Mesendoderm (in vitro differentiated cells): ENCODE data around the gene PIEZO1.

Experiments
- DNase-seq: peaks from one replicate; pipeline ENCODE4 v3.0.0; 2013
- H2AK5ac ChIP-seq: 2 replicates; pipeline ENCODE4 v1.6.1; 2013; ENCODE audit warnings: low read length, inconsistent platforms
- H2BK120ac ChIP-seq: 2 replicates; pipeline ENCODE4 v1.6.1; 2013; ENCODE audit warnings: low read depth, mild to moderate bottlenecking, low read length, moderate library complexity, mixed read lengths
- H2BK15ac ChIP-seq: replicated peaks from 2 replicates; pipeline ENCODE4 v1.6.1; 2013; ENCODE audit warnings: low read depth, mild to moderate bottlenecking, moderate library complexity
- H2BK5ac ChIP-seq: 2 replicates; pipeline ENCODE4 v1.6.1; 2013; ENCODE audit warnings: low read length, inconsistent platforms
- H3K18ac ChIP-seq: 2 replicates; pipeline ENCODE4 v1.6.1; 2013; ENCODE audit warnings: mild to moderate bottlenecking, low read length, mixed read lengths
- H3K23ac ChIP-seq: one replicate; pipeline ENCODE4 v1.6.1; 2013; ENCODE audit warnings: low read length
- H3K27ac ChIP-seq: 2 replicates; pipeline ENCODE4 v1.5.1; 2013; ENCODE audit warnings: low read depth, mild to moderate bottlenecking, inconsistent platforms, low read length, moderate library complexity
- H3K27me3 ChIP-seq: 2 replicates; pipeline ENCODE4 v1.6.1; 2013; ENCODE audit warnings: low read length, control low read depth, mild to moderate bottlenecking, inconsistent platforms; ENCODE audit not compliant: insufficient read depth, poor library complexity
- H3K36me3 ChIP-seq: 2 replicates; pipeline ENCODE4 v1.6.1; 2013; ENCODE audit warnings: low read length, inconsistent platforms; ENCODE audit not compliant: control insufficient read depth, insufficient read depth
- H3K4ac ChIP-seq: one replicate; pipeline ENCODE4 v1.6.1; 2013; ENCODE audit warnings: low read depth, mild to moderate bottlenecking, low read length, moderate library complexity
- H3K4me1 ChIP-seq: 2 replicates; pipeline ENCODE4 v1.6.1; 2013; ENCODE audit warnings: low read depth, low read length, inconsistent platforms; ENCODE audit not compliant: control insufficient read depth
- H3K4me2 ChIP-seq: 2 replicates; pipeline ENCODE4 v1.6.1; 2013; ENCODE audit warnings: low read length
- H3K4me3 ChIP-seq: 2 replicates; pipeline ENCODE4 v1.5.1; 2013; ENCODE audit warnings: mild to moderate bottlenecking, low read length
- H3K56ac ChIP-seq: one replicate; pipeline ENCODE4 v1.6.1; 2013; ENCODE audit warnings: low read length
- H3K79me1 ChIP-seq: 2 replicates; pipeline ENCODE4 v1.6.1; 2013; ENCODE audit warnings: low read length, inconsistent platforms
- H3K79me2 ChIP-seq: 2 replicates; pipeline ENCODE4 v1.6.1; 2013; ENCODE audit warnings: mild to moderate bottlenecking, low read length; ENCODE audit not compliant: control insufficient read depth, insufficient read depth
- H3K9ac ChIP-seq: 2 replicates; pipeline ENCODE4 v1.6.1; 2013; ENCODE audit warnings: low read length, inconsistent platforms
- H4K5ac ChIP-seq: one replicate; pipeline ENCODE4 v1.6.1; 2013; ENCODE audit warnings: low read length
- H4K8ac ChIP-seq: one replicate; pipeline ENCODE4 v1.6.1; 2013; ENCODE audit warnings: low read depth, mild to moderate bottlenecking, control low read depth, low read length, moderate library complexity
- WGBS: extraction: QIAGEN DNeasy Blood & Tissue Kit; methylation state at CpG from one replicate; pipeline ENCODE4 v1.1.7; 2013; ENCODE audit warnings: low lambda C conversion rate, missing lambda C conversion rate; ENCODE audit not compliant: insufficient coverage; ENCODE audit errors: extremely low coverage; 5-methylcytosine and 5-hydroxymethylcytosine counted together

PIEZO1 gene

GRCh38 chr16:88700322-88700635, 84.7 kb downstream of the PIEZO1 start:
- Histone ChIP-seq H3K79me2 (peaks cover 2% of the 10 kb centered on the region), H3K4ac (no peak overlapping the region), H3K18ac (no peak overlapping the region), H3K36me3 (no peaks in the 10 kb centered on the region), H3K4me3 (no peak overlapping the region), H3K23ac (no peak overlapping the region), H3K79me1 (peaks cover 4% of the 10 kb centered on the region), H2BK5ac (no peak overlapping the region), H3K56ac (no peak overlapping the region), H3K4me1 (no peaks in the 10 kb centered on the region), H2BK120ac (no peak overlapping the region), H3K9ac (no peak overlapping the region), H3K27ac (no peak overlapping the region), H4K5ac (no peak overlapping the region), H2AK5ac (no peak overlapping the region), H3K4me2 (no peak overlapping the region), H4K8ac (no peak overlapping the region), H3K27me3 (no peaks in the 10 kb centered on the region), H2BK15ac (no peak overlapping the region)
- no peak for DNase-seq
- no CpG with 5 or more reads among the region's 14 CpGs for WGBS

- no peaks in the 10 kb centered on the region for H3K79me2 ChIP-seq
- no peak overlapping the region for H3K4ac ChIP-seq
- H3K27me3 ChIP-seq, result no peaks in the 10 kb centered on the region
- no peak overlapping the region for H2BK15ac ChIP-seq
- H3K36me3 ChIP-seq, result no peaks in the 10 kb centered on the region
- H3K9ac ChIP-seq, result no peak overlapping the region
- no peak overlapping the region for H4K5ac ChIP-seq
- no peak overlapping the region for H3K27ac ChIP-seq
- DNase-seq, result no peak
- no peak overlapping the region for H2BK5ac ChIP-seq
- H3K56ac ChIP-seq, result no peak overlapping the region
- H3K4me2 ChIP-seq, result no peak overlapping the region
- no peak overlapping the region for H2BK120ac ChIP-seq
- no CpG with 5 or more reads among the region's 16 CpGs for WGBS
- H3K4me1 ChIP-seq, result no peaks in the 10 kb centered on the region
- no peak overlapping the region for H3K18ac ChIP-seq
- H4K8ac ChIP-seq, result no peak overlapping the region
- no peak overlapping the region for H3K4me3 ChIP-seq
- no peak overlapping the region for H2AK5ac ChIP-seq
- H3K79me1 ChIP-seq, result no peaks in the 10 kb centered on the region
- H3K23ac ChIP-seq, result no peak overlapping the region
These were observed 85.8 kb downstream of the PIEZO1 start for GRCh38 chr16:88699180-88699579.

- DNase-seq, result no peak
- H3K27me3 ChIP-seq, result no peaks in the 10 kb centered on the region
- no peak overlapping the region for H2AK5ac ChIP-seq
- H2BK120ac ChIP-seq, result no peak overlapping the region
- H3K27ac ChIP-seq, result no peak overlapping the region
- no peaks in the 10 kb centered on the region for H3K79me1 ChIP-seq
- no peak overlapping the region for H3K18ac ChIP-seq
- no peak overlapping the region for H4K5ac ChIP-seq
- no peak overlapping the region for H3K4me2 ChIP-seq
- no CpG with 5 or more reads among the region's 25 CpGs for WGBS
- no peaks in the 10 kb centered on the region for H3K36me3 ChIP-seq
- no peak overlapping the region for H3K9ac ChIP-seq
- H3K23ac ChIP-seq, result no peak overlapping the region
- H3K56ac ChIP-seq, result no peak overlapping the region
- no peak overlapping the region for H2BK15ac ChIP-seq
- no peak overlapping the region for H4K8ac ChIP-seq
- H3K4ac ChIP-seq, result no peak overlapping the region
- H2BK5ac ChIP-seq, result no peak overlapping the region
- no peaks in the 10 kb centered on the region for H3K4me1 ChIP-seq
- H3K79me2 ChIP-seq, result no peaks in the 10 kb centered on the region
- no peak overlapping the region for H3K4me3 ChIP-seq
These were observed 86.4 kb downstream of the PIEZO1 start for GRCh38 chr16:88698646-88699045.

- Histone ChIP-seq H3K27me3 (no peaks in the 10 kb centered on the region), H4K5ac (no peak overlapping the region)
- WGBS, result no CpG with 5 or more reads among the region's 37 CpGs
These were observed 87.0 kb downstream of the PIEZO1 start for GRCh38 chr16:88697831-88698615.

GRCh38 chr16:88697116-88697830, 87.7 kb downstream of the PIEZO1 start:
- Histone ChIP-seq H4K8ac (no peak overlapping the region), H3K18ac (no peak overlapping the region), H3K23ac (no peak overlapping the region), H3K4ac (no peak overlapping the region), H4K5ac (no peak overlapping the region), H3K36me3 (no peaks in the 10 kb centered on the region), H3K27ac (no peak overlapping the region), H3K4me3 (no peak overlapping the region), H3K27me3 (no peaks in the 10 kb centered on the region), H2BK5ac (no peak overlapping the region), H3K4me1 (no peaks in the 10 kb centered on the region), H3K56ac (no peak overlapping the region), H3K79me1 (no peaks in the 10 kb centered on the region), H2BK120ac (no peak overlapping the region), H3K4me2 (no peak overlapping the region), H2AK5ac (no peak overlapping the region), H3K79me2 (no peaks in the 10 kb centered on the region), H3K9ac (no peak overlapping the region), H2BK15ac (no peak overlapping the region)
- WGBS, result no CpG with 5 or more reads among the region's 47 CpGs
- DNase-seq, result no peak

More at GRCh38 chr16:88697831-88698615, 87.0 kb downstream of the PIEZO1 start:
- Histone ChIP-seq H3K9ac (no peak overlapping the region), H3K4ac (no peak overlapping the region), H2BK15ac (no peak overlapping the region), H3K79me2 (no peaks in the 10 kb centered on the region), H3K79me1 (no peaks in the 10 kb centered on the region), H3K18ac (no peak overlapping the region), H3K56ac (no peak overlapping the region), H3K36me3 (no peaks in the 10 kb centered on the region), H2AK5ac (no peak overlapping the region), H3K23ac (no peak overlapping the region), H3K4me2 (no peak overlapping the region), H3K4me1 (no peaks in the 10 kb centered on the region), H2BK5ac (no peak overlapping the region), H3K27ac (no peak overlapping the region), H3K4me3 (no peak overlapping the region), H2BK120ac (no peak overlapping the region), H4K8ac (no peak overlapping the region)
- no peak for DNase-seq
